K562 (cell line): ENCODE data around the gene RSPH9. TPM values are rescaled to one million over a fixed set of nuclear protein-coding genes. Genes with fewer than 3 reads are reported as not detected.
"Not testable (repeated sequence)": the region's sequence is repeated elsewhere in the genome, so short reads cannot be mapped to it uniquely, and the experiment has no call there.

Experiments
- ATAC-seq: fragments of 200-7000 bp; cut with Tn5 transposase; 3 replicates; pipeline ENCODE4 v1.9.1; 2020; ENCODE audit warnings: moderate library complexity
- BruUV-seq: library from RNA; stranded (reverse); fragments of 400-500 nt; replicated peaks from 2 replicates; lab custom pipeline; 2021; lab: Mats Ljungman, UMichigan
- CTCF ChIA-PET: fragments of 300-600 bp; formaldehyde crosslinking; extraction: SDS; loops from one replicate; lab custom pipeline; 2021; ENCODE audit warnings: low intra/inter-chr PET ratio; lab: Yijun Ruan, JAX
- POLR2A ChIA-PET: fragments of 300-600, 350-650 bp; sonication (Branson Sonifier 250); formaldehyde crosslinking; extraction: SDS; loops from one replicate; lab custom pipeline; 2021; ENCODE audit warnings: antibody characterized with exemption, inconsistent platforms; lab: Yijun Ruan, JAX
- DNase-seq, 4 experiments: peaks; one replicate each; pipeline versions ENCODE4 v3.0.0 to v3.0.0-alpha.2; 2011 to 2018; ENCODE audit warnings: low spot score in 3 of 4, mixed read lengths in 3 of 4; ENCODE audit errors: extremely low read depth in 1 of 4
- FAIRE-seq: peaks from 2 replicates; lab custom pipeline; 2011; peaks lifted over from hg19 to GRCh38; lab: Jason Lieb, UNC
- H2AFZ ChIP-seq: 2 replicates; pipeline ENCODE4 v1.6.0; 2011; ENCODE audit warnings: low read depth, low read length, control low read depth, inconsistent platforms
- H3K27ac ChIP-seq: fragments of 200-600 bp; 3 replicates; pipeline ENCODE4 v1.8.0; 2011; ENCODE audit warnings: low read depth, mild to moderate bottlenecking, control low read depth, inconsistent platforms, low read length, moderate library complexity, mixed read lengths; ENCODE audit errors: extremely low read depth
- H3K27me3 ChIP-seq, 2 experiments: fragments of 300-600 bp in 1 of 2; 2 replicates in 1 of 2; 3 replicates in 1 of 2; pipeline versions ENCODE4 v1.6.0 to v1.8.0; 2011; ENCODE audit warnings: inconsistent platforms in 2 of 2, low read length in 2 of 2, mild to moderate bottlenecking in 1 of 2, mixed read lengths in 1 of 2, moderate library complexity in 1 of 2; ENCODE audit not compliant: control insufficient read depth in 2 of 2, insufficient read depth in 2 of 2
- H3K36me3 ChIP-seq: fragments of 300-600 bp; 3 replicates; pipeline ENCODE4 v1.8.0; 2011; ENCODE audit warnings: mild to moderate bottlenecking, low read length, inconsistent platforms; ENCODE audit not compliant: control insufficient read depth, insufficient read depth
- H3K4me1 ChIP-seq, 2 experiments: fragments of 200-600 bp in 1 of 2; replicated peaks in 1 of 2; 2 replicates in 1 of 2; 3 replicates in 1 of 2; pipeline versions ENCODE4 v1.5.1 to v1.8.0; 2011; ENCODE audit warnings: inconsistent platforms in 2 of 2, low read length in 2 of 2, mild to moderate bottlenecking in 1 of 2, mixed read lengths in 1 of 2, moderate library complexity in 1 of 2; ENCODE audit not compliant: control insufficient read depth in 2 of 2, insufficient read depth in 2 of 2
- H3K4me2 ChIP-seq: 2 replicates; pipeline ENCODE4 v1.6.1; 2011; ENCODE audit warnings: low read length, control low read depth, inconsistent platforms, mixed read lengths; ENCODE audit not compliant: insufficient read depth
- H3K4me3 ChIP-seq: fragments of 200-600 bp; sonication (generic), shearing (Covaris generic); 2 replicates; pipeline ENCODE4 v1.5.1; 2016; ENCODE audit warnings: control low read depth, inconsistent platforms
- H3K79me2 ChIP-seq: fragments of 200-600 bp; 3 replicates; pipeline ENCODE4 v1.8.0; 2011; ENCODE audit warnings: low read length, inconsistent platforms; ENCODE audit not compliant: control insufficient read depth, insufficient read depth
- H3K9ac ChIP-seq, 2 experiments: 2 replicates each; pipeline versions ENCODE4 v1.6.0 to v1.6.1; 2011; ENCODE audit warnings: low read depth in 2 of 2, low read length in 2 of 2, control low read depth in 1 of 2, inconsistent platforms in 1 of 2, mild to moderate bottlenecking in 1 of 2, mixed read lengths in 1 of 2; ENCODE audit not compliant: insufficient read depth in 1 of 2
- H3K9me1 ChIP-seq: one replicate; pipeline ENCODE4 v1.6.0; 2011; ENCODE audit warnings: inconsistent platforms, mild to moderate bottlenecking, low read length, moderate library complexity; ENCODE audit not compliant: control insufficient read depth, insufficient read depth
- H3K9me3 ChIP-seq: replicated peaks from 2 replicates; pipeline ENCODE4 v1.5.1; 2011; ENCODE audit warnings: low read depth, low read length, inconsistent platforms; ENCODE audit not compliant: control insufficient read depth, insufficient read depth
- H4K20me1 ChIP-seq: replicated peaks from 2 replicates; pipeline ENCODE4 v1.6.1; 2011; ENCODE audit warnings: low read length, inconsistent platforms, mixed read lengths; ENCODE audit not compliant: control insufficient read depth, insufficient read depth
- BCOR ChIP-seq: fragments of 450-650 bp; IDR thresholded peaks from 2 replicates; pipeline ENCODE4 v1.6.1; 2016
- HDGF ChIP-seq: fragments of 450-650 bp; IDR thresholded peaks from 2 replicates; pipeline ENCODE4 v1.6.1; 2016
- RBM25 ChIP-seq: fragments of 200-400 bp; formaldehyde crosslinking; IDR thresholded peaks from 2 replicates; pipeline ENCODE4 v1.6.1; 2018; ENCODE audit warnings: low read length, low read depth, moderate library complexity; ENCODE audit not compliant: severe bottlenecking
- ZNF121 ChIP-seq: sonication (generic); formaldehyde crosslinking; conservative IDR thresholded peaks from 2 replicates; pipeline ENCODE4 v1.8.0; 2022; ENCODE audit warnings: missing genetic modification reagents
- ZNF324 ChIP-seq: fragments of 250-450 bp; sonication (Bioruptor Pico); IDR thresholded peaks from 2 replicates; pipeline ENCODE4 v1.4.0; 2020; ENCODE audit warnings: mild to moderate bottlenecking
- WGBS: fragments of 100-300 bp; shearing (Covaris generic); methylation state at CpG from one replicate; pipeline ENCODE4 v1.1.6; 2016; ENCODE audit warnings: low coverage, mixed read lengths; ENCODE audit not compliant: insufficient coverage; ENCODE audit errors: missing lambda C conversion rate; 5-methylcytosine and 5-hydroxymethylcytosine counted together
- in situ Hi-C: fragments of 300-500 bp; cut with MboI; formaldehyde crosslinking; loops from 4 replicates; pipeline ENCODE4 v1.15.0; 2018; ENCODE audit warnings: inconsistent platforms, mixed read lengths
- intact Hi-C: fragments of 100-400 bp; cut with micrococcal nuclease; formaldehyde crosslinking; loops from 2 replicates; pipeline ENCODE4 v1.14.2; 2022
- polyA plus RNA-seq, 8 experiments: library from polyadenylated mRNA; depleted of rRNA in 4 of 8; stranded (reverse) in 5 of 8; unstranded in 3 of 8; fragments of >200 nt; fragmentation: Nextera tagmentation in 2 of 8; fragmentation: Illumina TruSeq in 1 of 8; extraction: Ambion mirVana in 2 of 8; extraction: Trizol in 1 of 8; gene quantifications; 2 replicates each; pipeline versions ENCODE4 v1.2.1 to v1.2.3, GENCODE V29; 2011 to 2014; ENCODE audit warnings: inconsistent platforms in 1 of 8, missing spikeins in 1 of 8
- total RNA-seq, 7 experiments: library from RNA; depleted of rRNA in 6 of 7; stranded (reverse); fragments of >200 nt in 6 of 7; fragmentation: Illumina TruSeq in 2 of 7; extraction: Trizol in 2 of 7; gene quantifications; 2 replicates each; pipeline versions ENCODE4 v1.2.1 to v1.2.3, GENCODE V29; 2011 to 2021; ENCODE audit warnings: low replicate concordance in 1 of 7

The RSPH9 gene
- total and polyA plus RNA-seq, 9 of the 15 experiments (the other 6 are each of a cell fraction or from before 2014, with no cell fraction given): 0.05 to 0.60 (median 0.39) TPM; not detected in 6

DNA sequence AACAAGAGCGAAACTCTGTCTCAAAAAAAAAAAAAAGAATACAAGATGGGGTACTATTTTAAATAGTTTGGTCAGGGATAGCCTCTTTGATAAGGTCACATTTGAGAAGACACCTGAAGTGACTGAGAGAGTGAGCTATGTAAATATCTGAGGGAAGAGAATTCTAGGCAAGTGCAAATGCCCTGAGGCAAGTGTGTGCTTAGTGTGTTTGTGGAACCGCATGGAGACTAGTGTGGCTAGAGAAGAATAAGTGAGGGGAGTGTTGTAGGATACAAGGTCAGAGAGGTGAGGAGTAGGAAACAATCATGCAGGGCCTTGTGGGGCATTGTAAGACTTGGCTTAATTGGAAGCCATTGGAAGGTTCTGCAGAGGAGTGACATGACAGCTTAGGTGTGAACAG, 3.4 kb downstream of the RSPH9 start:
- ATAC-seq (no peak), FAIRE-seq (no peak), DNase-seq (no peak)
- WGBS: 52% methylated on average over 1 of the region's 2 CpGs
- Histone ChIP-seq H4K20me1 (no peaks in the 10 kb centered on the region), H3K4me3 (no peak overlapping the region), H3K9me3 (no peaks in the 10 kb centered on the region), H2AFZ (no peak overlapping the region), H3K36me3 (no peaks in the 10 kb centered on the region), H3K79me2 (no peaks in the 10 kb centered on the region), H3K27ac (no peak overlapping the region), H3K9me1 (no peaks in the 10 kb centered on the region), H3K27me3 (no peaks in the 10 kb centered on the region), H3K4me1 (peaks cover 0 to 11% of the 10 kb centered on the region in 2 experiments; a peak in 2 of 5 replicates), H3K4me2 (no peak overlapping the region), H3K9ac (0 out of 4 replicates have a peak overlapping the region, but pooled peaks of 1 of the 2 experiments have one; percentile 0)
- in situ Hi-C loops (no loop called here), intact Hi-C loops (no loop called here)
- BruUV-seq: no TSS peak
- ChIA-PET CTCF (no interaction called here), POLR2A (interaction anchor here (0.7 to 10.9 kb wide), 8 partner anchors 8 to 376 kb away, joined by 3 to 206 read pairs (median 4); partner anchors contain the start of genes GTPBP2 and MAD2L1BP)
- peak; percentile 35 for TF ChIP-seq RBM25
- TF ChIP-seq ZNF324 (CRISPR knock-in tag): no peak
- 0 out of 2 replicates have a peak, but pooled peaks have one; percentile 24 for TF ChIP-seq HDGF
- peak; percentile 28; the same call in 1 of the 2 replicates for TF ChIP-seq BCOR

DNA sequence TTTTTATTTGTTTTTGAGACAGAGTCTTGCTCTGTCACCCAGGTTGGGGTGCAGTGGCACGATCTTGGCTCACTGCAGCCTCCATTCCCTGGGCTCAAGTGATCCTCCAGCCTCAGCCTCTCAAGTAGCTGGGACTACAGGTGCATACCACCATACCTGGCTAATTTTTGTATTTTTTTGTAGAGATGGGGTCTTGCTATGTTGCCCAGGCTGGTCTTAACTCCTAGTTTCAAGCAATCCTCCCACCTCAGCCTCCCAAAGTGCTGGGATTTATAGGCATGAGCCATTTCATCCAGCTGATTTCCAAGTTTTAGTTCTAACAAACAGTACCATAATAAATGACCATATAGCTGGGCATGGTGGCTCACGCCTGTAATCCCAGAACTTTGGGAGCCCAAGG, 8.0 kb downstream of the RSPH9 start:
- CTCF ChIA-PET, BruUV-seq, H3K9me3 ChIP-seq, intact Hi-C loops, H3K4me2 ChIP-seq, H3K36me3 ChIP-seq, FAIRE-seq, DNase-seq, H3K9ac ChIP-seq, H3K27ac ChIP-seq, H3K79me2 ChIP-seq, in situ Hi-C loops, H3K4me3 ChIP-seq, H3K27me3 ChIP-seq, H4K20me1 ChIP-seq, H2AFZ ChIP-seq, H3K9me1 ChIP-seq, ATAC-seq, H3K4me1 ChIP-seq: not testable (repeated sequence)
- 60% methylated on average over 2 of the region's 2 CpGs for WGBS
- POLR2A ChIA-PET: interaction anchor here (0.7 to 1.6 kb wide), 4 partner anchors 13 to 39 kb away, joined by 3 to 9 read pairs (median 4); partner anchors contain the start of gene GTPBP2
- TF ChIP-seq BCOR (peak; percentile 47; the same call in 1 of the 2 replicates), ZNF121 (peak; percentile 93)
